Muscle layer of colon (tissue), 2 donors: ENCODE results near the gene C11orf42.
A peak's percentile ranks its signal among the peaks of the same experiment; 100 is the strongest.
"Not testable (repeated sequence)": the region's sequence is repeated elsewhere in the genome, so short reads cannot be mapped to it uniquely, and the experiment has no call there.

Experiments used
- H3K27ac ChIP-seq: one replicate; pipeline ENCODE4 v1.7.0; 2013; ENCODE audit warnings: low read depth, mild to moderate bottlenecking, low read length, moderate library complexity
- H3K27me3 ChIP-seq, 2 donors: one replicate each; pipeline ENCODE4 v1.7.0; 2013; ENCODE audit warnings: low read length in 2 of 2, mild to moderate bottlenecking in 2 of 2; ENCODE audit not compliant: insufficient read depth in 2 of 2, control insufficient read depth in 1 of 2
- H3K36me3 ChIP-seq: one replicate; pipeline ENCODE4 v1.7.0; 2013; ENCODE audit warnings: mild to moderate bottlenecking, low read length; ENCODE audit not compliant: insufficient read depth
- H3K4me1 ChIP-seq: one replicate; pipeline ENCODE4 v1.7.0; 2013; ENCODE audit warnings: mild to moderate bottlenecking, low read length; ENCODE audit not compliant: insufficient read depth
- H3K4me3 ChIP-seq, 2 donors: one replicate each; pipeline ENCODE4 v1.7.0; 2013; ENCODE audit warnings: low read length in 2 of 2, low read depth in 1 of 2, mild to moderate bottlenecking in 1 of 2, moderate library complexity in 1 of 2
- H3K9ac ChIP-seq: one replicate; pipeline ENCODE4 v1.7.0; 2013; ENCODE audit warnings: low read length
- H3K9me3 ChIP-seq: one replicate; pipeline ENCODE4 v1.7.0; 2013; ENCODE audit warnings: mild to moderate bottlenecking, low read length
- donor health status: abdominal sarcoma.
- donor health status: Adenocarcinoma of cecum.

C11orf42 gene

GRCh38 chr11:6241316-6241715, 36.0 kb downstream of the C11orf42 start:
- no peaks in the 10 kb centered on the region for H3K36me3 ChIP-seq
- no peak overlapping the region for H3K9ac ChIP-seq
- H3K4me1 ChIP-seq = no peaks in the 10 kb centered on the region
- no peaks in the 10 kb centered on the region for H3K27me3 ChIP-seq
- no peaks in the 10 kb centered on the region for H3K9me3 ChIP-seq
- no peak overlapping the region for H3K27ac ChIP-seq
- no peak overlapping the region for H3K4me3 ChIP-seq

- Histone ChIP-seq H3K9me3 (no peaks in the 10 kb centered on the region), H3K27me3 (no peaks in the 10 kb centered on the region), H3K4me1 (peaks cover 7% of the 10 kb centered on the region), H3K27ac (no peak overlapping the region), H3K36me3 (no peaks in the 10 kb centered on the region), H3K4me3 (no peak overlapping the region), H3K9ac (no peak overlapping the region)
Observed at GRCh38 chr11:6245536-6245935, 40.2 kb downstream of the C11orf42 start.

GRCh38 chr11:6248248-6248647, 42.9 kb downstream of the C11orf42 start:
- Histone ChIP-seq H3K9ac (no peak overlapping the region), H3K4me1 (peaks cover 20% of the 10 kb centered on the region), H3K36me3 (no peaks in the 10 kb centered on the region), H3K4me3 (no peak overlapping the region), H3K27me3 (no peaks in the 10 kb centered on the region), H3K27ac (no peak overlapping the region), H3K9me3 (no peaks in the 10 kb centered on the region)

- not testable (repeated sequence) for H3K4me3 ChIP-seq, H3K36me3 ChIP-seq, H3K27me3 ChIP-seq, H3K9me3 ChIP-seq, H3K9ac ChIP-seq, H3K27ac ChIP-seq
- peaks cover 20% of the 10 kb centered on the region for H3K4me1 ChIP-seq
Observed at GRCh38 chr11:6248897-6249296, 43.5 kb downstream of the C11orf42 start.

- H3K4me1 ChIP-seq = peaks cover 20% of the 10 kb centered on the region
- no peaks in the 10 kb centered on the region for H3K27me3 ChIP-seq
- no peaks in the 10 kb centered on the region for H3K9me3 ChIP-seq
- no peaks in the 10 kb centered on the region for H3K36me3 ChIP-seq
- no peak overlapping the region for H3K4me3 ChIP-seq
- no peak overlapping the region for H3K9ac ChIP-seq
- H3K27ac ChIP-seq = no peak overlapping the region
Observed at GRCh38 chr11:6249770-6250555, 44.6 kb downstream of the C11orf42 start.

GRCh38 chr11:6251120-6251733, 45.9 kb downstream of the C11orf42 start:
- no peak overlapping the region for H3K4me3 ChIP-seq
- peak overlapping the region; percentile 45 for H3K27ac ChIP-seq
- no peaks in the 10 kb centered on the region for H3K27me3 ChIP-seq
- no peaks in the 10 kb centered on the region for H3K9me3 ChIP-seq
- H3K36me3 ChIP-seq = no peaks in the 10 kb centered on the region
- H3K9ac ChIP-seq = no peak overlapping the region
- peaks cover 20% of the 10 kb centered on the region for H3K4me1 ChIP-seq

GRCh38 chr11:6251990-6252473, 46.7 kb downstream of the C11orf42 start:
- Histone ChIP-seq H3K27ac (peak overlapping the region; percentile 45), H3K4me1 (peaks cover 20% of the 10 kb centered on the region), H3K9ac (no peak overlapping the region), H3K36me3 (no peaks in the 10 kb centered on the region), H3K9me3 (no peaks in the 10 kb centered on the region), H3K4me3 (no peak overlapping the region), H3K27me3 (peaks cover 0 to 1% of the 10 kb centered on the region in 2 donors)

GRCh38 chr11:6253197-6253596, 47.8 kb downstream of the C11orf42 start:
- Histone ChIP-seq H3K9ac (no peak overlapping the region), H3K4me3 (no peak overlapping the region), H3K36me3 (no peaks in the 10 kb centered on the region), H3K27me3 (peaks cover 6 to 7% of the 10 kb centered on the region in 2 donors), H3K27ac (no peak overlapping the region), H3K9me3 (no peaks in the 10 kb centered on the region), H3K4me1 (peaks cover 20% of the 10 kb centered on the region)

GRCh38 chr11:6258141-6258540, 52.8 kb downstream of the C11orf42 start:
- Histone ChIP-seq H3K4me1 (peaks cover 8% of the 10 kb centered on the region), H3K9me3 (no peaks in the 10 kb centered on the region), H3K27me3 (peaks cover 30 to 35% of the 10 kb centered on the region in 2 donors), H3K4me3 (no peak overlapping the region), H3K27ac (no peak overlapping the region), H3K36me3 (no peaks in the 10 kb centered on the region), H3K9ac (no peak overlapping the region)

GRCh38 chr11:6258571-6259081, 53.3 kb downstream of the C11orf42 start:
- peaks cover 30 to 35% of the 10 kb centered on the region in 2 donors for H3K27me3 ChIP-seq
- H3K4me3 ChIP-seq = peak overlapping the region in 1 of 2 donors; percentile 64
- peaks cover 8% of the 10 kb centered on the region for H3K4me1 ChIP-seq
- no peaks in the 10 kb centered on the region for H3K9me3 ChIP-seq
- H3K36me3 ChIP-seq = no peaks in the 10 kb centered on the region
- no peak overlapping the region for H3K9ac ChIP-seq
- no peak overlapping the region for H3K27ac ChIP-seq

GRCh38 chr11:6260207-6260726, 54.9 kb downstream of the C11orf42 start:
- Histone ChIP-seq H3K27me3 (peaks cover 30 to 35% of the 10 kb centered on the region in 2 donors), H3K36me3 (no peaks in the 10 kb centered on the region), H3K4me1 (peaks cover 8% of the 10 kb centered on the region), H3K9ac (no peak overlapping the region), H3K27ac (no peak overlapping the region), H3K9me3 (no peaks in the 10 kb centered on the region), H3K4me3 (no peak overlapping the region)
